Sigmoid colon (tissue), 7 donors: ENCODE results near the gene MCHR1. TPM values are rescaled to one million over a fixed set of nuclear protein-coding genes. Genes with fewer than 3 reads are reported as not detected.
A peak's percentile ranks its signal among the peaks of the same experiment; 100 is the strongest.

ENCODE experiments used
- DNase-seq: peaks from one replicate; pipeline ENCODE4 v3.0.0-alpha.2; 2019
- H3K27ac ChIP-seq, 4 donors: fragments of 200-600 bp; sonication (generic); one replicate each; pipeline ENCODE4 v1.5.1; 2016 to 2019; ENCODE audit warnings: mild to moderate bottlenecking in 1 of 4
- H3K27me3 ChIP-seq, 3 donors: fragments of 200-600 bp; sonication (generic); one replicate each; pipeline ENCODE4 v1.5.1; 2019; ENCODE audit warnings: mild to moderate bottlenecking in 1 of 3
- H3K36me3 ChIP-seq, 4 donors: fragments of 200-600 bp; sonication (generic); one replicate each; pipeline ENCODE4 v1.5.1; 2016 to 2019
- H3K4me1 ChIP-seq, 4 donors: fragments of 200-600 bp; sonication (generic); one replicate each; pipeline ENCODE4 v1.5.1; 2017 to 2019
- H3K4me3 ChIP-seq, 4 donors: fragments of 200-600 bp; sonication (generic); one replicate each; pipeline ENCODE4 v1.5.1; 2017 to 2019; ENCODE audit warnings: mild to moderate bottlenecking in 2 of 4, moderate library complexity in 1 of 4
- H3K9me3 ChIP-seq, 4 donors: fragments of 200-600 bp in 3 of 4; sonication (generic) in 3 of 4; one replicate each; pipeline versions ENCODE4 v1.5.1 to v1.6.1; 2013 to 2019
- EP300 ChIP-seq, 4 donors: sonication (generic); formaldehyde crosslinking; IDR thresholded peaks; one replicate each; pipeline ENCODE4 v1.6.1; 2017; ENCODE audit warnings: antibody characterized with exemption in 4 of 4
- POLR2A ChIP-seq, 2 donors: fragments of 450-650 bp; IDR thresholded peaks; one replicate each; pipeline ENCODE4 v1.6.1; 2016; ENCODE audit warnings: antibody characterized with exemption in 2 of 2, mild to moderate bottlenecking in 2 of 2, moderate library complexity in 2 of 2
- POLR2AphosphoS5 ChIP-seq, 4 donors: sonication (generic); formaldehyde crosslinking; IDR thresholded peaks; one replicate each; pipeline ENCODE4 v1.6.1; 2017; ENCODE audit warnings: antibody characterized with exemption in 4 of 4
- WGBS, 2 donors: extraction: QIAGEN DNeasy Blood & Tissue Kit; methylation state at CpG; one replicate each; pipeline ENCODE4 v1.1.7; 2013; 5-methylcytosine and 5-hydroxymethylcytosine counted together
- intact Hi-C: fragments of 100-400 bp; cut with DNase I; formaldehyde crosslinking; loops from one replicate; pipeline ENCODE4 v1.15.1; 2023
- polyA plus RNA-seq, 3 donors: library from polyadenylated mRNA; stranded (reverse); fragments of 200-250 nt; gene quantifications; one replicate each; pipeline ENCODE4 v1.2.3, GENCODE V29; 2013
- total RNA-seq, 4 donors: library from RNA; depleted of rRNA; stranded (reverse); fragments of >200 nt; gene quantifications; one replicate each; pipeline ENCODE4 v1.1.0, GENCODE V29; 2016
- TF ChIP-seq, protein P1 (sequence below), 4 experiments: fragments of 450-650 bp in 3 of 4; fragments of 200-600 bp in 1 of 4; IDR thresholded peaks; one replicate each; pipeline ENCODE4 v1.5.1; 2016 to 2019; ENCODE audit warnings: antibody characterized with exemption in 4 of 4, mild to moderate bottlenecking in 3 of 4, moderate library complexity in 2 of 4
- donor health status: healthy with polysubstance abuse.
- donor health status: Bipolar disorder and iron deficiency.
- donor health status: healthy.

MCHR1 gene
- total and polyA plus RNA-seq, 7 donors: 0.28 to 0.60 (median 0.44) TPM; not detected in 4

DNA sequence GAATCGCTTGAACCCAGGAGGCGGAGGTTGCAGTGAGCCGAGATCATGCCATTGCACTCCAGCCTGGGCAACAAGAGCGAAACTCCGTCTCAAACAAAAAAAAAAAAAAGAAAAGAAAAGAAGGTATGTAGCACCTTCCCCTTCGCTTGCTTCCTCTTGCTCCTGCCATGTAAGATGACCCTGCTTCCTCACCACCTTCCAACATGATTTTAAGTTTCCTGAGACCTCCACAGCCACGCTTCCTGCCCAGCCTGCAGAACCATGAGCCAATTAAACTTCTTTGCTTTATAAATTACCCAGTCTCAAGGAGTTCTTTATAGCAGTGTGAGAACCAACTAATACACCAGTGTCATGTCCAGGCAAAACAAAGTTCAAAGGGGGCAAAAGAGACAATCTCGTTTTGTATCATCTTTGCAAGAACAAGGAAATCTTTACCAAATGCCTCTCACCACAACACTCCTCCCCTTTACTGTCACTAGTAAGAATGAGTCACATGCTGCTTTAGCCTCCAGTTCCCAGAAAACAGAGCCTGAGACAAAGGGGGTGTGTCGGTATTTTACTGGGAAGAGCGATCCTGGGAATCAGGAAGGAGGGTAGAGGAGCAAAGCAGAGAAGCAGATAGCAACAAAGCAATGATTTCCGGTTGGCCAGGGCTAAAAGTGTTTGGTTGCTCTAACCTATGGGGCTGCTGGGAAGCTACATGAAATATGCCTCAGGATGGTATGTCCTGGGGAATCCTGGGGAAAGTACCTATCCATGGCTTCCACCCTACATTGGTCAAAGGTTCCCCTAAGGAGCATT is 10.5 kb upstream of the MCHR1 start:
- TF ChIP-seq EP300 (IDR thresholded peaks at IDR 0.05) (no peak), POLR2A (IDR thresholded peaks at IDR 0.05) (no peak), POLR2AphosphoS5 (IDR thresholded peaks at IDR 0.05) (no peak)
- TF ChIP-seq, protein P1, sequence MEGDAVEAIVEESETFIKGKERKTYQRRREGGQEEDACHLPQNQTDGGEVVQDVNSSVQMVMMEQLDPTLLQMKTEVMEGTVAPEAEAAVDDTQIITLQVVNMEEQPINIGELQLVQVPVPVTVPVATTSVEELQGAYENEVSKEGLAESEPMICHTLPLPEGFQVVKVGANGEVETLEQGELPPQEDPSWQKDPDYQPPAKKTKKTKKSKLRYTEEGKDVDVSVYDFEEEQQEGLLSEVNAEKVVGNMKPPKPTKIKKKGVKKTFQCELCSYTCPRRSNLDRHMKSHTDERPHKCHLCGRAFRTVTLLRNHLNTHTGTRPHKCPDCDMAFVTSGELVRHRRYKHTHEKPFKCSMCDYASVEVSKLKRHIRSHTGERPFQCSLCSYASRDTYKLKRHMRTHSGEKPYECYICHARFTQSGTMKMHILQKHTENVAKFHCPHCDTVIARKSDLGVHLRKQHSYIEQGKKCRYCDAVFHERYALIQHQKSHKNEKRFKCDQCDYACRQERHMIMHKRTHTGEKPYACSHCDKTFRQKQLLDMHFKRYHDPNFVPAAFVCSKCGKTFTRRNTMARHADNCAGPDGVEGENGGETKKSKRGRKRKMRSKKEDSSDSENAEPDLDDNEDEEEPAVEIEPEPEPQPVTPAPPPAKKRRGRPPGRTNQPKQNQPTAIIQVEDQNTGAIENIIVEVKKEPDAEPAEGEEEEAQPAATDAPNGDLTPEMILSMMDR (IDR thresholded peaks at IDR 0.05): no peak
- peak overlapping the region in 1 of 4 donors; percentile 8 for H3K27ac ChIP-seq
- no peak overlapping the region for H3K4me3 ChIP-seq
- H3K27me3 ChIP-seq: no peaks in the 10 kb centered on the region
- WGBS, 2 donors: 77 to 79% methylated on average over 11 of the region's 11 CpGs
- DNase-seq: no peak
- peaks cover 0 to 29% (median 24%) of the 10 kb centered on the region in 4 donors for H3K4me1 ChIP-seq
- no peaks in the 10 kb centered on the region for H3K9me3 ChIP-seq
- intact Hi-C loops: no loop called here
- H3K36me3 ChIP-seq: no peaks in the 10 kb centered on the region

DNA sequence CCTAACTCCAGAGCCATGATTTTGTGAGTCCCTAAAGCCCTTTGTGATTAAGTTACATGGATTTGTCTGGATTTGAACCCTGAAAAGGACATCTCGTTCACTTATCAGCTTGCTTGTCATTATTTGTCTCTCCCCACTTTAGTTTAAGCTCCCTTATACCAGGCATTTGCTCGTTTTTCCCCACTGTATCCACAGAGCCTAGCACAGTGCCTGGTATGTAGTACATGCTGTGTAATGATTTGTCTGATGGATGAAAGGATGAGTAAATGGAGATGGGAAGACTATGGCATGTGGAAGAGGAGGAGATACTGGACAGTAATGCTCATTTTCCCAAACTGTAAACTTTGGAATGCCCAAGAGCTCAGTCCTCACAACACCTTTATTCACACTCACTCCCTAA is 9.2 kb upstream of the MCHR1 start:
- Histone ChIP-seq H3K4me3 (no peak overlapping the region), H3K36me3 (no peaks in the 10 kb centered on the region), H3K27ac (no peak overlapping the region), H3K4me1 (peaks cover 0 to 22% (median 19%) of the 10 kb centered on the region in 4 donors), H3K27me3 (no peaks in the 10 kb centered on the region), H3K9me3 (no peaks in the 10 kb centered on the region)
- no peak for DNase-seq
- intact Hi-C loops: no loop called here
- TF ChIP-seq, protein P1 (IDR thresholded peaks at IDR 0.05): no peak
- no peak for TF ChIP-seq POLR2AphosphoS5 (IDR thresholded peaks at IDR 0.05)
- no peak for TF ChIP-seq EP300 (IDR thresholded peaks at IDR 0.05)
- no peak for TF ChIP-seq POLR2A (IDR thresholded peaks at IDR 0.05)
- WGBS, 2 donors: 72 to 85% methylated on average over 2 of the region's 2 CpGs

DNA sequence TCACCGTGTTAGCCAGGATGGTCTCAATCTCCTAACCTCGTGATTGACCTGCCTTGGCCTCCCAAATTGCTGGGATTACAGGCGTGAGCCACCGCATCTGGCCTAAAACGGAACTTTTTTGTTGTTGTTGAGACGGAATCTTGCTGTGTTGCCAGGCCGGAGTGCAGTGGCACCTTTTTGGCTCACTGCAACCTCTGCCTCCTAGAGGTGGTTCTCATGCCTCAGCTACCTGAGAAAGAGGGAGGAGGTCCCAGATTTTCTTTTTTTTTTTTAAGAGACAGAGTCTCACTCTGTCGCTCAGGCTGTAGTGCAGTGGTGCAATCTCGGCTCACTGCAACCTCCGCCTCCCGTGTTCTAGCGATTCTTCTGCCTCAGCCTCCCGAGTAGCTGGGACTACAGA is 7.9 kb upstream of the MCHR1 start:
- no peak overlapping the region for H3K4me3 ChIP-seq
- no peak overlapping the region for H3K27ac ChIP-seq
- no peaks in the 10 kb centered on the region for H3K36me3 ChIP-seq
- H3K9me3 ChIP-seq: no peaks in the 10 kb centered on the region
- intact Hi-C loops: no loop called here
- peaks cover 0 to 9% (median 6%) of the 10 kb centered on the region in 4 donors for H3K4me1 ChIP-seq
- no peak for TF ChIP-seq EP300 (IDR thresholded peaks at IDR 0.05)
- no peaks in the 10 kb centered on the region for H3K27me3 ChIP-seq
- 96 to 97% methylated on average over 13 of the region's 13 CpGs for WGBS, 2 donors
- DNase-seq: no peak

DNA sequence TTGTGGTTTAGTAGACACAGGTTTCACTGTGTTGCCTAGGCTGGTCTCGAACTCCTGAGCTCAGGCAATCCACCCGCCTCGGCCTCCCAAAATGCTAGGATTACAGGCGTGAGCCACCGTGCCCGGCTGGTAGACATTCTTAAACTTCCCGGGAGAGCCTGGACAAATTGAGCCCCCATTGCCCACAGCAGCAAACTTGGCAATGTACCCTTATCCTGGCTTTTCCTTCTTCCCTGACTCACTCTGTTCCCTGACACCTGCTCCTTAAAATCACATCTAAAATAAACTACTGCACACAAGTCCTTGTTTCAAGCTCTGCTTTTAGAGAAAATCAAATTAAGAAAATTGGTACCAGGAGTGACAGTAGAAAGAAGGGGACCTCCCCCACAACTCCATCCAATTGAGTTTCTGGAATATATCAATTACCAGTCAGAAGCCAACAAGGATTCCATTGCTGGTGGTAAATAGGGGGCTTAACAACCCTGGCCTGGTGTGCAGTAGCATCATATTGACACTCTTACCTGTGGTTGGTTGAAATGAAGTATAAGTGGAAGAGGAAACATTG is 7.4 kb upstream of the MCHR1 start:
- DNase-seq: no peak
- Histone ChIP-seq H3K4me3 (no peak overlapping the region), H3K9me3 (no peaks in the 10 kb centered on the region), H3K4me1 (peaks cover 0 to 4% (median under 1%) of the 10 kb centered on the region in 4 donors), H3K27ac (no peak overlapping the region), H3K27me3 (no peaks in the 10 kb centered on the region), H3K36me3 (no peaks in the 10 kb centered on the region)
- intact Hi-C loops: no loop called here
- TF ChIP-seq, protein P1 (IDR thresholded peaks at IDR 0.05): no peak
- 96% methylated on average over 7 of the region's 7 CpGs for WGBS, 2 donors

DNA sequence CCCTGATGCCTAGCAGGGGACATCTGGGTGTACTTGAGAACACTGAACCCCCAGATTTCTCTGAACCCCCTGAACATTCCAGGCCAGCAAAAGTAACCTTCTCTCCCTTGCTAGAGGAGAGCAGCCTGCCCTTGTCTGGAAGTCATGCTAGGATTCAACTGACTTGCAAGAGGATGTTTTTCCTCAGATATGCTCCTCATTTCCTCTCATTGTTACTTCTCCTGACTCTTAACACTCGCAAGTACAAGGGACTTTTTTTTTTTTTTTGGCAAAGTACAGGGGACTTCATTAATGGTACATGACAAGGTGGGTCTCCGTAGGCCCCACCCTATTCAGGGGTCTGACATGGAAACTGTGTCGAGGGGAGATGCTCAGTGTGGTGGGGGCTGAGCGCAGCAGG is 6.3 kb upstream of the MCHR1 start:
- Histone ChIP-seq H3K36me3 (no peaks in the 10 kb centered on the region), H3K4me1 (no peaks in the 10 kb centered on the region), H3K27ac (no peak overlapping the region), H3K4me3 (no peak overlapping the region), H3K9me3 (no peaks in the 10 kb centered on the region), H3K27me3 (no peaks in the 10 kb centered on the region)
- intact Hi-C loops: no loop called here
- DNase-seq: no peak
- no peak for TF ChIP-seq POLR2AphosphoS5 (IDR thresholded peaks at IDR 0.05)
- TF ChIP-seq EP300 (IDR thresholded peaks at IDR 0.05): no peak
- 87 to 94% methylated on average over 4 of the region's 4 CpGs for WGBS, 2 donors
